Calu3 (cell line): ENCODE data around the gene GNB4. TPM values are rescaled to one million over a fixed set of nuclear protein-coding genes. Genes with fewer than 3 reads are reported as not detected.

ENCODE experiments used
- BruUV-seq: library from RNA; stranded (reverse); fragments of 400-500 nt; replicated peaks from 2 replicates; lab custom pipeline; 2021; lab: Mats Ljungman, UMichigan
- CTCF ChIA-PET: fragments of 300-600 bp; sonication (Branson Sonifier 250); formaldehyde crosslinking; loops from one replicate; lab custom pipeline; 2022; ENCODE audit warnings: antibody characterized with exemption; lab: Charles Lee
- DNase-seq: peaks from one replicate; pipeline ENCODE4 v3.0.0; 2022
- H3K27ac Mint-ChIP-seq: one replicate; pipeline ENCODE4 v1.8.0; 2022; ENCODE audit warnings: mixed read lengths; ENCODE audit not compliant: unreplicated experiment
- H3K27me3 Mint-ChIP-seq: one replicate; pipeline ENCODE4 v1.8.0; 2022; ENCODE audit warnings: mixed read lengths; ENCODE audit not compliant: unreplicated experiment
- H3K36me3 Mint-ChIP-seq: one replicate; pipeline ENCODE4 v1.8.0; 2022; ENCODE audit warnings: mild to moderate bottlenecking, moderate library complexity, mixed read lengths; ENCODE audit not compliant: insufficient read depth, unreplicated experiment
- H3K4me1 Mint-ChIP-seq: one replicate; pipeline ENCODE4 v1.8.0; 2022; ENCODE audit warnings: mild to moderate bottlenecking, low read depth, mixed read lengths; ENCODE audit not compliant: unreplicated experiment
- H3K4me3 Mint-ChIP-seq: one replicate; pipeline ENCODE4 v1.8.0; 2022; ENCODE audit warnings: mild to moderate bottlenecking, low read depth, moderate library complexity, mixed read lengths; ENCODE audit not compliant: unreplicated experiment
- H3K9me3 Mint-ChIP-seq: one replicate; pipeline ENCODE4 v1.8.0; 2022; ENCODE audit warnings: low read depth, mixed read lengths; ENCODE audit not compliant: unreplicated experiment
- CTCF ChIP-seq: fragments of 200-600 bp; IDR thresholded peaks from one replicate; pipeline ENCODE4 v1.8.0; 2022; ENCODE audit warnings: antibody characterized with exemption; ENCODE audit not compliant: unreplicated experiment
- intact Hi-C: fragments of 100-400 bp; cut with micrococcal nuclease; formaldehyde crosslinking; loops from one replicate; pipeline ENCODE4 v1.10.0; 2022; ENCODE audit not compliant: unreplicated experiment
- total RNA-seq: library from RNA; stranded (reverse); gene quantifications from 2 replicates; pipeline ENCODE4 v1.2.3, GENCODE V29; 2022

The GNB4 gene
- total RNA-seq, 1 experiment from 2014 or later: 24.0 TPM

GRCh38 chr3:179455954-179456353 is 4.7 kb upstream of the GNB4 start:
- no peak for DNase-seq
- Mint-ChIP-seq H3K36me3 (peaks cover 13% of the 10 kb centered on the region), H3K27me3 (peaks cover 9% of the 10 kb centered on the region), H3K9me3 (no peaks in the 10 kb centered on the region), H3K4me1 (peaks cover 11% of the 10 kb centered on the region), H3K4me3 (no peak overlapping the region), H3K27ac (no peak overlapping the region)
- BruUV-seq: no TSS peak
- no peak for TF ChIP-seq CTCF
- CTCF ChIA-PET: no interaction called here
- intact Hi-C loops: no loop called here

- intact Hi-C loops: no loop called here
- CTCF ChIA-PET: interaction anchor here (0.6 to 0.8 kb wide), 2 partner anchors 105 to 108 kb away, joined by 3 read pairs; partner anchors contain the start of gene ACTL6A
- Mint-ChIP-seq H3K27me3 (peaks cover 9% of the 10 kb centered on the region), H3K9me3 (no peaks in the 10 kb centered on the region), H3K36me3 (peaks cover 22% of the 10 kb centered on the region), H3K4me1 (peaks cover 19% of the 10 kb centered on the region), H3K27ac (no peak overlapping the region), H3K4me3 (no peak overlapping the region)
- no peak for DNase-seq
- no TSS peak for BruUV-seq
- no peak for TF ChIP-seq CTCF
Observed at GRCh38 chr3:179454887-179455286, 3.6 kb upstream of the GNB4 start.

GRCh38 chr3:179453967-179454366 is 2.7 kb upstream of the GNB4 start:
- H3K9me3 Mint-ChIP-seq: no peaks in the 10 kb centered on the region
- intact Hi-C loops: no loop called here
- BruUV-seq: no TSS peak
- peaks cover 22% of the 10 kb centered on the region for H3K36me3 Mint-ChIP-seq
- no peak for TF ChIP-seq CTCF
- H3K4me1 Mint-ChIP-seq: peaks cover 20% of the 10 kb centered on the region
- H3K27me3 Mint-ChIP-seq: peaks cover 9% of the 10 kb centered on the region
- CTCF ChIA-PET: interaction anchor here (0.7 to 0.8 kb wide), 3 partner anchors 103 to 1233 kb away, joined by 3 to 5 read pairs (median 3); partner anchors contain the start of gene ACTL6A
- no peak for DNase-seq
- no peak overlapping the region for H3K27ac Mint-ChIP-seq
- no peak overlapping the region for H3K4me3 Mint-ChIP-seq

- intact Hi-C loops: no loop called here
- CTCF ChIA-PET: interaction anchor here (1.1 kb wide), 1 partner anchor 110 kb away, joined by 3 read pairs; the partner anchor contains the start of gene ACTL6A
- Mint-ChIP-seq H3K9me3 (no peaks in the 10 kb centered on the region), H3K4me3 (no peak overlapping the region), H3K36me3 (peaks cover 22% of the 10 kb centered on the region), H3K27ac (no peak overlapping the region), H3K4me1 (peaks cover 20% of the 10 kb centered on the region), H3K27me3 (peaks cover 9% of the 10 kb centered on the region)
- DNase-seq: no peak
- BruUV-seq: no TSS peak
- no peak for TF ChIP-seq CTCF
Observed at GRCh38 chr3:179452872-179453271, 1.6 kb upstream of the GNB4 start.
